GM21529 (cell line): ENCODE measurements around the gene ZSWIM4.
"Not testable (repeated sequence)": the region's sequence is repeated elsewhere in the genome, so short reads cannot be mapped to it uniquely, and the experiment has no call there.

Experiments used
- ATAC-seq: cut with Tn5 transposase; IDR thresholded peaks from one replicate; pipeline ENCODE4 v1.9.1; 2021; ENCODE audit not compliant: unreplicated experiment

The ZSWIM4 gene

GRCh38 chr19:13794757-13795589, at the start of gene ZSWIM4:
ZSWIM4 (plus strand) TSS chr19:13795443; CDS start chr19:13795649, 206 bp downstream.
- ATAC-seq: peak; percentile 93

GRCh38 chr19:13747098-13747453, 48.2 kb upstream of the ZSWIM4 start:
- no peak for ATAC-seq

GRCh38 chr19:13748169-13748828, 46.9 kb upstream of the ZSWIM4 start:
- ATAC-seq: no peak

- ATAC-seq: no peak
These were observed 43.8 kb upstream of the ZSWIM4 start for GRCh38 chr19:13751436-13751835.

GRCh38 chr19:13753622-13754021, 41.6 kb upstream of the ZSWIM4 start:
- not testable (repeated sequence) for ATAC-seq

- no peak for ATAC-seq
These were observed 39.0 kb upstream of the ZSWIM4 start for GRCh38 chr19:13756210-13756609.

GRCh38 chr19:13757805-13758772, 37.2 kb upstream of the ZSWIM4 start:
- ATAC-seq: no peak

- no peak for ATAC-seq
These were observed 36.4 kb upstream of the ZSWIM4 start for GRCh38 chr19:13758795-13759194.

- ATAC-seq: no peak
These were observed 33.8 kb upstream of the ZSWIM4 start for GRCh38 chr19:13761423-13761822.

GRCh38 chr19:13762635-13763235, 32.5 kb upstream of the ZSWIM4 start:
- ATAC-seq: no peak

- no peak for ATAC-seq
These were observed 32.0 kb upstream of the ZSWIM4 start for GRCh38 chr19:13763265-13763664.

GRCh38 chr19:13764101-13764807, 31.0 kb upstream of the ZSWIM4 start, which contains the start of gene MRI1:
MRI1 (plus strand) TSS chr19:13764522; CDS start chr19:13764589, 67 bp downstream.
- peak; percentile 56 for ATAC-seq

GRCh38 chr19:13764821-13765394, 30.3 kb upstream of the ZSWIM4 start:
- ATAC-seq: peak; percentile 34

- ATAC-seq: no peak
These were observed 29.7 kb upstream of the ZSWIM4 start for GRCh38 chr19:13765395-13766094.

GRCh38 chr19:13766095-13766481, 29.2 kb upstream of the ZSWIM4 start:
- ATAC-seq: no peak

- ATAC-seq: no peak
These were observed 26.7 kb upstream of the ZSWIM4 start for GRCh38 chr19:13768510-13768909.

GRCh38 chr19:13770013-13770635, 25.1 kb upstream of the ZSWIM4 start:
- ATAC-seq: no peak
